Body of pancreas (tissue), 4 donors: ENCODE data around the gene TOM1L2. TPM values are rescaled to one million over a fixed set of nuclear protein-coding genes. Genes with fewer than 3 reads are reported as not detected.

Experiments used
- ATAC-seq: fragments of 150-250 bp; one replicate; pipeline ENCODE4 v1.9.1; 2016
- DNase-seq, 4 donors: peaks; one replicate each; pipeline ENCODE4 v3.0.0-alpha.2; 2019
- H3K27ac ChIP-seq, 4 donors: fragments of 200-600 bp; sonication (generic); 1 replicate in 3 of 4; 2 replicates in 1 of 4; pipeline versions ENCODE4 v1.5.1 to v1.6.1; 2016 to 2019; ENCODE audit warnings: mild to moderate bottlenecking in 1 of 4, mixed read lengths in 1 of 4, moderate library complexity in 1 of 4
- H3K27me3 ChIP-seq, 2 donors: fragments of 200-600 bp; sonication (generic); one replicate each; pipeline ENCODE4 v1.6.0; 2016; ENCODE audit warnings: mild to moderate bottlenecking in 1 of 2
- H3K36me3 ChIP-seq, 2 donors: fragments of 200-600 bp; sonication (generic); replicated peaks in 1 of 2; 2 replicates each; pipeline ENCODE4 v1.5.1; 2016; ENCODE audit warnings: low read depth in 2 of 2; ENCODE audit not compliant: insufficient read depth in 1 of 2
- H3K4me1 ChIP-seq: fragments of 200-600 bp; sonication (generic); one replicate; pipeline ENCODE4 v1.6.0; 2016
- H3K4me3 ChIP-seq, 2 donors: fragments of 200-600 bp; sonication (generic); 1 replicate in 1 of 2; 2 replicates in 1 of 2; pipeline ENCODE4 v1.5.1; 2016 to 2019
- H3K9me3 ChIP-seq, 3 donors: fragments of 200-600 bp; sonication (generic); 1 replicate in 2 of 3; 2 replicates in 1 of 3; pipeline ENCODE4 v1.5.1; 2016
- CTCF ChIP-seq, 7 experiments: fragments of 450-650 bp in 4 of 7; fragments of 200-600 bp in 3 of 7; sonication (generic) in 3 of 7; IDR thresholded peaks; one replicate each; pipeline ENCODE4 v1.5.1; 2016 to 2019; ENCODE audit warnings: antibody characterized with exemption in 7 of 7
- POLR2A ChIP-seq, 3 donors: fragments of 450-650 bp; IDR thresholded peaks; one replicate each; pipeline ENCODE4 v1.6.1; 2016; ENCODE audit warnings: antibody characterized with exemption in 3 of 3, mild to moderate bottlenecking in 2 of 3
- WGBS, 2 donors: methylation state at CpG; one replicate each; pipeline ENCODE4 v1.1.5; 2017; 5-methylcytosine and 5-hydroxymethylcytosine counted together
- intact Hi-C: fragments of 100-400 bp; cut with DNase I; formaldehyde crosslinking; loops from one replicate; pipeline ENCODE4 v1.15.1; 2023
- total RNA-seq, 2 donors: library from RNA; depleted of rRNA; stranded (reverse); fragments of >200 nt; gene quantifications; one replicate each; pipeline ENCODE4 v1.1.0, GENCODE V29; 2016

TOM1L2 gene
- total RNA-seq, 2 donors from 2014 or later = 35.9 to 55.8 TPM

DNA sequence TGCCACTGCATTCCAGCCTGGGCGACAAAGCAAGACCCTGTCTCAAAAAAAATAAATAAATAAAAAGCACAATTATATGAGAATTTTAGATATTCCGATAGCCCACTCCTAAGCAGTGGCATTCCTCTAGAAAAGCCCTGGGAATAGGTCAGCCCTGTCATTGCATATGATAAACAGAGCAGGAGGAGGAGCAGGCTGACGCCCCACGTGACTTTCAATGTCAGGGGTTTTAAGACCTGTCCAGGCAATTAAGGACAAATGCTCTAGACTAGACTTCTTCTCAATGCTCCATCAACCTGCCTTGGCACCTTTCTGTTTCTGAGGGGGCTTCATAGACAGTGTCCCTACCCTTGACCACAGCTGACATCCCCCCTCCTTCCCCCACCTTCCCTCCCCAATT lies 7.5 kb downstream of the TOM1L2 start:
- Histone ChIP-seq H3K36me3 (no peaks in the 10 kb centered on the region), H3K9me3 (no peaks in the 10 kb centered on the region), H3K27me3 (no peaks in the 10 kb centered on the region), H3K27ac (no peak overlapping the region), H3K4me1 (peaks cover 13% of the 10 kb centered on the region), H3K4me3 (no peak overlapping the region)
- intact Hi-C loops = no loop called here
- WGBS, 2 donors = 73 to 81% methylated on average over 4 of the region's 4 CpGs
- DNase-seq = no peak
- TF ChIP-seq POLR2A (IDR thresholded peaks at IDR 0.05) (no peak), CTCF (IDR thresholded peaks at IDR 0.05) (no peak)
- ATAC-seq = no peak

DNA sequence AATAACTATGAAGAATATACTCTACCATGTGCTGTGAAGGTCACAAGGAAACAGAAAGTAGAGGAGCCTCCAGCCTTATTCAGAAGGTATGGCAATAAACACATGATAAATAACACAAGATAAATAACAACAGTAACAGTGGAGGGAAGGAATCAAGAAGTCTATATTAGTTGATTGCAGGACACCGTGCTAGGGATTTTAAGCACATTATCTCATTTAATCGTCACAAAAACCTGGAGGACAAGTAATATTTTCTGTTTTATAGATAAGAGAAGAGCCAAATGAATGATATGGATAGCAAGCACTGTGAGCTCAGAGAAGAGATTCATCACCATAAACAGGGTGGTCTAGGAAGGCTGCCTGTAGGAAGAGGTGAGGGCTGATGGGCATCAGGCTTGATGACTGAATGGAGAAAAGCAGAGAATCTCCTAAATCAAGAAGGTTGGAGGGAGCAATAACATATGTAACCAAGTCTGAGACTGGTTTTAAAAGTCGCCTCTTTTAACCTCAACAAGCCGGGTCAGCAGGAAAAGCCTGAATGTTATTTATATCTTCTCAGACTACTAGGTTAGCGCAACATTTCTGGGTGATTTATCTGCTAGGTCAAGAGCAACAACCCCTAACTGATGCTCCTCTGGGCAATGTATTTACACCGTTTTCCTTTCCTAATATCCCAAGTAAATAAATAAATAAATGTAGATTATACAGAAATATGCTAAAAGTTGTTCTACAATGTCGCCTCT lies 8.3 kb downstream of the TOM1L2 start:
- Histone ChIP-seq H3K27me3 (no peaks in the 10 kb centered on the region), H3K4me1 (peaks cover 21% of the 10 kb centered on the region), H3K27ac (no peak overlapping the region), H3K36me3 (no peaks in the 10 kb centered on the region), H3K9me3 (no peaks in the 10 kb centered on the region), H3K4me3 (no peak overlapping the region)
- intact Hi-C loops = no loop called here
- no peak for ATAC-seq
- TF ChIP-seq CTCF (IDR thresholded peaks at IDR 0.05) = no peak
- TF ChIP-seq POLR2A (IDR thresholded peaks at IDR 0.05) = no peak
- no peak for DNase-seq
- 77 to 78% methylated on average over 7 of the region's 7 CpGs for WGBS, 2 donors

- H3K4me3 ChIP-seq = no peak overlapping the region
- H3K27me3 ChIP-seq = no peaks in the 10 kb centered on the region
- intact Hi-C loops = no loop called here
- 86 to 87% methylated on average over 4 of the region's 4 CpGs for WGBS, 2 donors
- no peak for DNase-seq
- H3K9me3 ChIP-seq = no peaks in the 10 kb centered on the region
- H3K27ac ChIP-seq = no peak overlapping the region
- no peak for ATAC-seq
- no peaks in the 10 kb centered on the region for H3K36me3 ChIP-seq
- no peak for TF ChIP-seq CTCF (IDR thresholded peaks at IDR 0.05)
- TF ChIP-seq POLR2A (IDR thresholded peaks at IDR 0.05) = no peak
- H3K4me1 ChIP-seq = peaks cover 29% of the 10 kb centered on the region
These were observed 9.1 kb downstream of the TOM1L2 start for GRCh38 chr17:17963066-17963465.

DNA sequence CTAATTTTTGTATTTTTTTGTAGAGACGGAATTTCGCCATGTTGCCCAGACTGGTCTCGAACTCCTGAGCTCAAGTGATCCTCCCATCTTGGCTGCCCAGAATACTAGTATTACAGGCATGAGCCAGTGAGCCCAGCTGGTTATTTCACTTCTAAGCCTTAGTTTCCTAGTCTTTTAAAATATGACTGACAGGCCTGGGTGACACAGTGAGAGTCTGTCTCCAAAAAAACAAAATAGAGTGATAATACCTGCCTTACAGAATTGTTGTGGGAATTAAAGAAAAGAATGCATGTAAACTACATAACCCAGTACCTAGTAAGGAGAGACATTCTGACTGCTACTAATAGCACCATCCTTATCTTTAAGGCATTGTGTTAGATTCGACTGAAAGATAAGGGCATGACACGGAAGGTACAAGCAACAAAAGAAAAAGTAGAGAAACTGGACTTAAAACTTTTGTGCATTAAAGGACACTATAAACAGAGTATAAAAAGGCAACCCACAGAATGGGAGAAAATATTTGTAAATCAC lies 11.6 kb downstream of the TOM1L2 start:
- Histone ChIP-seq H3K4me1 (peaks cover 30% of the 10 kb centered on the region), H3K27ac (peak overlapping the region in 2 of 4 donors; percentile 62 to 68), H3K36me3 (no peaks in the 10 kb centered on the region), H3K27me3 (no peaks in the 10 kb centered on the region), H3K4me3 (no peak overlapping the region), H3K9me3 (no peaks in the 10 kb centered on the region)
- ATAC-seq = no peak
- intact Hi-C loops = no loop called here
- DNase-seq = no peak
- 69 to 71% methylated on average over 5 of the region's 5 CpGs for WGBS, 2 donors
- TF ChIP-seq POLR2A (IDR thresholded peaks at IDR 0.05) (no peak), CTCF (IDR thresholded peaks at IDR 0.05) (no peak)
